GM21367 (cell line): ENCODE measurements around the gene GDF15.
"Not testable (repeated sequence)": the region's sequence is repeated elsewhere in the genome, so short reads cannot be mapped to it uniquely, and the experiment has no call there.

Source experiments
- ATAC-seq: cut with Tn5 transposase; IDR thresholded peaks from one replicate; pipeline ENCODE4 v1.9.1; 2021; ENCODE audit not compliant: unreplicated experiment

Gene GDF15

DNA sequence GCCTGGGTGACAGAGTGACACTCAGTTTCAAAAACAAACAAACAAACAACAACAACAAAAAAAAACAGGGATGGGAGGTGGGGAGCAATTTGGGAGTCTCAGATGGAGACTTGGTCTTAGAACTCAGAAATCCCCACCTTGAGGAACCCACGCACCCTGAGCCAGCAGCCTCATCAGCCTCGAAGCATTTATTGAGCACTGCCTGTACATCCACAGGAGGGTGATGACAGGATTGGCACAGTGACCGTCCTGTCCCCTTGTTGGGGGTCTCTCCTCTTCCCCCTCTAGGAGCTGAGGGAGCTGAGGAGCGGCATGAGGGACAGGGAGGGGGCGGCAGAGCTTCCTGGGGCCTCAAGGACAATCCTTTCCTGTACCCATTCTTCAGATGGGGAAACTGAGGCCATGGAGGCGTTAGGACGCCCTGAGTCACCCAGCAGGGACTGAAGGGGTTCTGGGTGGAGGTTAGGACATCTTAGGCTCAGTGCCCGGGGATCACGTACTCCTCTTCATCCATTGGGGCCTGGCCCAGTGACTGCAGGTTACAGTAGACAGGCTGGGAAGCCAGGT is 5.6 kb downstream of the GDF15 start:
- ATAC-seq = no peak

DNA sequence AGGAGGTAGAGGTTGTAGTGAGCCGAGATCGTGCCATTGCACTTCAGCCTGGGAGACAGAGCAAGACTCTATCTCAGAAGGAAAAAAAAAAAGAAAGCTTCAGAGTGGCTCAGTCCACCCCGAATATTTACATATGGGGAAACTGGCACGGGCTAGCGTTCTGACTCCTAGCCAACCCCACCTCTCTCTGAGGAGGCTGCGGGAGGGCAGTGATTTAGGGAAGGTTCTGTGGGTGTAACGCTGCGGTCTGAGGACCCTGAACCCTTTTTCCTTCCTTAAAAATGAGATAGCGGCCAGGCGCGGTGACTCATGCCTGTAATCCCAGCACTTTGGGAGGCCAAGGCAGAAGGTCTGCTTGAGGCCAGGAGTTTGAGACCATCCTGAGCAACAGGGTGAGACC is 6.5 kb downstream of the GDF15 start:
- ATAC-seq = no peak

DNA sequence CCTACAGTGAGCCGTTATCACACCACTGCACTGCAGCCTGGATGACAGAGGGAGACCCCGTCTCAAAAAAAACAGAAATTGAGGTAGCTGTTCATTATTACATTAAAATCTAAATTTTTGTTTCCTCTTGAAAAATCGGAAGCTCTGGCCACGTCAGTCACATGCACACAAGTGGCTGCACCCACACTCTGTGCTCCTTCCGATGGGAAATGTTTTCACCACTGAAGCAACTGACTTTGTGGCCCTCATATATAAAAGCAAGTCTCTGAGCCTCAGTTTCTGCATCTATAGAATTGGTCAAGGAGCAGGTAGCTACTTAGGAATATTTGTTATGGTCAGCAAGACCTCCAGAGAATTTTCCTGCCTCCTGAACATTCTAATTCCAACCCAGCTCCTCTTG is 7.0 kb downstream of the GDF15 start:
- ATAC-seq = no peak

DNA sequence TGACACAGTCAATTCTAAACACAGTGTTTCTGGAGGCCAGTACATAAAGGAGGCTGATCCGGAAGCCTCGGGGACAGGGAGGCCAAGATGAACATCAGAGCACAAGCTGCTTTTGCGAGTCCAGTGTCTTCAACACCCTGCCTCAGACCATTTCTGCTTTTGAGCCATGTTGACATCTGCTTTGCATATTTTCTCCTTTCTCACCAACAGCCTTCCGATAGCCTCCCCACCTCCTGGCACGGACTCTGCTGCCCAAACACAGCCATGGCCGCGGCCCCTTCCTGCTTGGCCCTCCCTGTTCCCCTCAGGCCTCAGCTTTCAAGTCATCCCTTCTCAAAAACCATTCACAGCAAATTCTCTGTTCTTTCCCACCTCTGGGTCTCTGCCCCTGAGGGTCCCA is 7.9 kb downstream of the GDF15 start:
- no peak for ATAC-seq

DNA sequence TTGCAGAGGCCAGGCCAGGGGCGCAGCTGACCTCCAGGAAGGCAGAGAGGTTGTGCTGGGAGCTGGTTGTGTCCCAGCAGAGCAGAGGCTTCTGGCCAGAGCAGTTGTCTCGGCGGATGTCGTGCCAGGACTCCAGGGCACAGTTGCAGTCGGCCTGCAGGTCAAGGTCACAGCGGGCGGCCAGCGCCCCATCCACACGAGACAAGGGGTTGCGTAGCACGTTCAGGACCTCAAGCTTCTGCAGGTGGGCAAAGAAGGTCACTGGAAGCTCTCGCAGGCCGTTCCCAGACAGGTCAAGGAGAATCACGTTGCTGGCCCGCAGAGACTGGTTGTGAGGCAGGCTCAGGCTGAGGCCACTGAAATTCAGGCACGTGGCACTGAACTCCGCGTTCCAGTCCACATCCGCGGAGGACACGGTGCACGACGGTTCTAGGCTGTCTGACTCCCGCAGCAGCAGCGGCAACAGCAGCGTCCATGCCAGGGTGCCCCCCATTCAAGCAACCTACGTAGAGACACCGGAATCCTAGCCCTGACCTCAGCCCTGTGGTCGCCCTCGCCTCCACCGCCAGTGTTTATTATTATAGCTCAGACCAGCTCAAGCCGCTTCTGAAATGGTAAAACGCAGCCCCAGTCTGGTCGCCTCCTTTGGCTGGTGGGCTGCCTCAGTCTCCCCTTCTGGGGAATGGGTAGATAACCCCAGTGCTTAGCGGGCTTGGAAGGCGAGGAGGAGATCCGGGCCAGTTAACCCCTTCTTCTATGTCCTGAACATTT is 10.7 kb downstream of the GDF15 start:
- no peak for ATAC-seq

DNA sequence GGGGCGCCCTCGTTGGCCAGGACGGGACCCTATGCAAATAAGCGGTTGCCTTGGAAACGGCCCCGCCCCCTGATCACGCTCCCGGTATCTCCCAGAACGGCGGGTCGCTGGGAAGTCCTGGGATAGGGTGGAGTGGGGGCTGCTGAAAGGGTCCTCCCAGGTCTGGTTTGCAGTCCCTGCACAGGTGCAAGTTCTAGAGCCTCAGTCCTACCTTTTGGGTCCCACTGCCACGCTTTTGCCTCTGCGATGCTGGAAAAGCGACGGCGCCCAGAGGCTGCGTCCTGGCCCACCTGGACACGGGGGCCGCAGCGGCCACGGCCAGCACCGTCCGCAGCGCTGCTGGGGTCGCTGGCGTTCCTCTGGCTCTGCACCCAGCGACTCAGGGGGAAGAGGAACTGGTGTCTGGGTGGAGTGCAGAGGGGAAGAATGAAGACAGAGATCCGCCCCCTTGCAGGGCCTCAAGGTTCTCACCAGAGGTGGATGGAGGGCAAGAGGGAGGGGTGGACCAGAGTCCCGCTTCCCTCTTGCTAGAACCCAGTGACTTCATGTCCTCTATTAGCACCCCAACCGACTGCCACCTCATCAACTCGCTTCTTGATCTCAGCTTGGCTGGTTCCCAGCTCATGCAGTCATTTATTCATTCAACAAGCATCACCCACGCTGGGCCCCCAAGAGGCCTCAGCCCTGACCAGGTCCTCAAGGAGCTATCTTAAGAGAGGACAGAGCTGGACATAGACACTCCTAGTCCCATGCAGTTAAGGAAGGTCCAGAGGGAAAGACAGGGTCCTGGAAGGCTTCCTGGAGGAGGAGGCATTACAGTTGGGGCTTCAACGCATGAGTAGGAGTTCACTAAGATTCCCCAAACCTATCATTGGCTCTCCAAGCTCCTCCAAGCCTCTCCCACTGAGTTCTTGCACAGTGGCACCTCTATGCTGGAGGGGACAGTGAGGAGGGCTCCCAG is 11.6 kb downstream of the GDF15 start, which contains the start of gene LRRC25:
LRRC25 (minus strand) TSS at position 381 of the 961 bp plus-strand sequence. CDS start 659 bp downstream, outside the sequence.
- ATAC-seq = no peak

DNA sequence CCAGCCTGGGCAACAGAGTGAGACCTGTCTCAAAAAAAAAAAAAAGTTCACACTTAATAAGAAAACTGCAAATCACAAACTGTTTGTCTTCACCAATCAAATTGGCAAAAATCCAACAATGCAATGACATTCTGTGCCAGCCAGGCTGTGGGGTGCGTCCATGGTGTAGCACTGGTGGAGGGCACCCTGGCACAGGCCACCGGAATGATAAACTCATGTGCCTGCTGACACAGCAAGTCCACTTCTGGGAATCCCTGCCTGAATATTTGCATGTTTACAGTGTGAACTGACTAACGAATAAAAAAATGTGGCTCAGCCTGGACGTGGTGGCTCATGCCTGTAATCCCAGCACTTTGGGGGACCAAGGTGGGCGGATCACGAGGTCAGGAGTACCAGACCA is 13.1 kb downstream of the GDF15 start:
- no peak for ATAC-seq

DNA sequence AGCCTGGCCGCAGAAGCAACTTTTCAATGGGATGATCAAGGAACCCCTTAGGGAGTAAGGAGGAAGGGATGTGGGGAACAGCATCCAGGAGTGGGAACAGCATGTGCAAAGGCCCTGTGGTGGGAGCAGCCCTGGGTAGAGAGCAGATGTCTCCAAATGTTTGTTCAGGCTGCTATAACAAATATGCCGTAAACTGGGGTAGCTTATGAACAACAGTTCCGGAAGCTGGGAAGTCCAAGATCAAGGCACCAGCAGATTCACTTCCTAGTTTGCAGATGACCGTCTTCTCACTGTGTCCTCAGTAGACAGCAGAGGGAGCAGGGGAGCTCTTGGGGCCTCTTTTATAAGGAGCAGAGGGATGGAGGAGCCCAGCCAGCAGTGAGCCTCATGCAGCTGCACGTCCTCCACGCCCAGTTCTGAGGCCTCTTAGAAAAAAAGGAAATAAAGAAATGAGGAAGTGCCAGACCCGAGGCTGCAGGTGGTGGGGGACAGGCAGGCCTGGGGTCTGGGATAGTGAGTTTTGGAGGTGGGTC is 15.7 kb downstream of the GDF15 start:
- no peak for ATAC-seq

DNA sequence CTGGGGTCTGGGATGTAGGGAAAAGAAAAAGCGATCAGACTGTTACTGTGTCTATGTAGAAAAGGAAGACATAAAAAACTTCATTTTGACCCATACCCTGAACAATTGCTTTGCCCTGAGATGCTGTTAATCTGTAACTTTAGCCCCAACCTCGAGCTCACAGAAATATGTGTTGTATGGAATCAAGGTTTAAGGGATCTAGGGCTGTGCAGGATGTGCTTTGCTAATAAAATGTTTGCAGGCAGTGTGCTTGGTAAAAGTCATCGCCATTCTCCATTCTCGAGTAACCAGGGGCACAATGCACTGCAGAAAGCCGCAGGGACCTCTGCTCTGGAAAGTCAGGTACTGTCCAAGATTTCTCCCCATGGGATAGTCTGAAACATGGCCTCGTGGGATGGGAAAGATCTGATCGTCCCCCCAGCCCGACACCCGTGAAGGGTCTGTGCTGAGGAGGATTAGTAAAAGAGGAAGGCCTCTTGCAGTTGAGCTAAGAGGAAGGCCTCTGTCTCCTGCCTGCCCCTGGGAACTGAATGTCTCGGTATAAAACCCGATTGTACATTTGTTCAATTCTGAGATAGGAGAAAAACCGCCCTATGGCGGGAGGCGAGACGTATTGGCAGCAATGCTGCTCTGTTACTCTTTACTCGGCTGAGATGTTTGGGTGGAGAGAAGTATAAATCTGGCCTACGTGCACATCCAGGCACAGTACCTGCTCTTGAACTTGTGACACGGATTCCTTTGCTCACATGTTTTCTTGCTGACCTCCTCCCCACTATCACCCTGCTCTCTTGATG is 16.7 kb downstream of the GDF15 start:
- not testable (repeated sequence) for ATAC-seq

DNA sequence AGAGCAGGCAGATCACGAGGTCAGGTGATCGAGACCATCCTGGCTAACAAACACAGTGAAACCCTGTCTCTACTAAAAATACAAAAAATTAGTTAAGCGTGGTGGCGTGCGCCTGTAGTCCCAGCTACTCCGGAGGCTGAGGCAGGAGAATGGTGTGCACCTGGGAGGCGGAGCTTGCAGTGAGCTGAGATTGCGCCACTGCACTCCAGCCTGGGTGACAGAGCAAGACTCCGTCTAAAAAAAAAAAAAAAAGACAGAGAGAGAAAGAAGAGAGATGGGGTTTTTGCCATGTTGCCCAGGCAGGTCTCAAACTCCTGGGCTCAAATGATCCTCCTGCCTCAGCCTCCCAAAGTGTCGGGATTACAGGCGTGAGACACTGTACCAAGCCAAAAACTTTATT is 19.8 kb downstream of the GDF15 start:
- not testable (repeated sequence) for ATAC-seq

DNA sequence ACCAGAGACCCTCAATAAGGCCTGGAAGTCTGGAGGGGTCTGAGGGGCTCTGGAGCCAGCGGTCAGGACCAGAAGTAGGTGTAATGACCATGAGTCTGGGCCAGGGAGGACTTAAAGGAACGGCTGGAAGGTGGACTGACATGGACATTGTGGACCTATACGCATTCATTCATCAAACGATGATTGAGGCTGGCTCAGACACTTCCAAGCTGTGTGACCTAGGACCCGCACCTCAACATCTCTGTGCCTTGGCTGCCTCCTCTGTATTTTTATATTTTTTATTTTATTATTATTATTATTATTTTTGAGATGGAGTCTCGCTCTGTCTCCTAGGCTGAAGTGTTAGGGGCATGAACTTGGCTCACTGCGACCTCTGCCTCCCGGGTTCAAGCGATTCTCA is 20.8 kb downstream of the GDF15 start:
- no peak for ATAC-seq

DNA sequence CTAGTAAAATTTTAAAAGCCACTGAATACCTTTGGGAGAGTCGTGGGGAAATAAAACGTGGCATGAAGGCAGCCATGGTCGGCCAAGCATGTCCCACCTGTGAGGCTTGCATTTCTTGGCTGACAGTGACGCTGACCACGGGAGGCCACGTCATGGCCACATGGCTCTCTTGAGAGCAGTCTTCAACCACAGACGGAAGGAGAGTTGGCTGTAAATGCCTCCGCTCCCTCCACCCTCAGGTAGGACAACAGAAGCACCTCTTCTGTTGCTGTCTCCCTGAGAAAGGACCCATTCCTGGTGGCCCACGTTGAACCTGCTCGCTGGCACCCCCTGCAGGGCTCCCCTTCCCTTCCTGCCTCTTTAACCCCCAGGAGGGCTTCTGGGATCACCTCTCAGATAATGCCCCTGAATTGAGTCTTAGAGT is 22.1 kb downstream of the GDF15 start:
- ATAC-seq = peak; percentile 56

DNA sequence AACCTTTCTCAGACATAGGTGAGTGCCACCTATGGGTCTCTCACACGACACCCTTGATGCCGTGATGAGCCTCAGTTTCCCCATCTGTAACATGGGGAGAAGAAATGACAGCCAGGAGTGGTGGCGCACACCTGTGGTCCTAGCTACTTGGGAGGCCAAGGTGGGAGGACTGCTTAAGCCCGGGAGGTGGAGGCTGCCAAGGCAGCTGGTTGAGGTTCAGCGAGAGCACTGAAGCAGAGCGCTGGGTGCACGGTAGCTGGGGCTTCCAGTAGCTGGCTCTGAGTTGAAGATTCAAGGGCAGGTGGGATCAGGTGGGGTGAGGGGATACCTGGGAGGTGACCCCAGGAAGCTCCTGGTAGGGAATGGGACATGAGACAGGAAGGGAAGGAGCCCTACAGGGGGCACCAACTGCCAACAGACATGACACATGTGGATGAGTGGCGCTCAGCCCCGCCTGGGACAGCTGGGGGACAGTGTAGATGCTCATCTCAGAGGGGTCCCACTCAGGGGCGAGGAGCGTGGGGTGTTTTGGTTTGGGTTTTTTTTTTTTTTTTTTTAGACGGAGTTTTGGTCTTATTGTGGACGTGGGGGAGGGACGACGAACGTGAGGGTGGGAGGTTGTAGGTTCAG is 26.8 kb downstream of the GDF15 start:
- no peak for ATAC-seq

DNA sequence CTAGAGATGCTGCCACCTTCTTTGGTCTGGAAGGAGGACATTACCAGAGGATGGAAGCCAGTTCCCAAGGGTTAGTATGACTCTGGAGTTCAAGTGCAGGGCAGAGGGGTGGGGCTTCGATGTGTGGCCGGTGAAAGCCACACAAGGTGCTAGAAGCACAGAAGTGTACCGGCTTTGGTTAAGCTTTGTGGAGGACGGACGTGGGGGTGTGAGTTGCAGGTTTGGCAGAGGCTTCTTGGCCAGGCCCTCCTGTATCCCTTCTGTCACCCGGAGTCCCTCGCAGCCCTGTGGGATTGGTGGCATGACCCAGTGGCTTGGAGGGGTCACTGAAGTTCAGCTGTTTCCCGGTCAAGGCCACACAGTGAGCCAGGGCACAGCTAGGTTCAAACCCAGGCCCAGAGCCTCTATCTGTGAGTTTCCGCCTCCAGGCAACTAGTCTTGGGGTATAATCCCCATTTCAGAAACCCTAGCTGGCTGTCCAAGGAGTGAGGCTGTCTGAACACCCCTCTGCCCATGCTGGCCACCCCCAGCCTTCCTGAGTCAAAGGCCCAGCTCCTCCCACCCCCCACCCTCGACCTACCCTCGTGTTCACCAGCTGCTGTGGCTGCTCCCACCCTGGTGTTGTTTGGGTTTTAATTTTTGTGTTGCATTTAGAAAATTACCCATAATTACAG is 28.7 kb downstream of the GDF15 start:
- no peak for ATAC-seq

DNA sequence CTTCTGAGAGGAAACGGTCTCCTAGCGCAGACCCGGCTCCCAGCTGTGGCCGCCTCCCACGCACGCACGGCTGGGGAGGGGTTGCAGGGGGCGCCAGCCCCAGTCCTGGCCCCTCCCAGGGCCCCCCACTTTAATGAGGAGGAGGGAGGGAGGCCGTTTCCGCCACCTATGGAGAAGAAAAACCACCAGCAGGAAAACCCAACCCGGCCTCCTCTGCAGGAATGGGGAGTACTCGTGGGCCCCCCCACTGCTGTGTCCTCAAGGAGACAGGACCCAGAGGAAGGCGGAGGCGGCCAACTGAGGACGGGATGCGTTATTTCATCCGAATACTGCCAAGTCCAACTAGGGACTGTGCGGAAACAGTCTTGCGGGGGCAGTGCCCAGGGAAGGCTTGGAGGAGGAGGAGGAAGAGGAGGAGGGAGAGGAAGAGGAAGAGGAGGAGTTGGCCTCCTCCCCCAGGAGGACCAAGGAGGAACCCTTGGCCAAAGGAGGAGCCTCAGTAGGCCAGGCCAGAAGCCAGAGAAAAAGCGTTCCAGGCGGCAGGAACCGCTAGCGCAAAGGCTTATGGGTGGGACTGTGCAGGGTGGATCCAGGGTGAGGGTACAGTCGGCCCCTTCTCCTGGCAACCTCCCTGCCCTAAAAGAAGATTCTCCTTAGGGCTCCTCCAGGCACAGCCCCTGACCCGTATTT is 29.4 kb downstream of the GDF15 start:
- no peak for ATAC-seq

DNA sequence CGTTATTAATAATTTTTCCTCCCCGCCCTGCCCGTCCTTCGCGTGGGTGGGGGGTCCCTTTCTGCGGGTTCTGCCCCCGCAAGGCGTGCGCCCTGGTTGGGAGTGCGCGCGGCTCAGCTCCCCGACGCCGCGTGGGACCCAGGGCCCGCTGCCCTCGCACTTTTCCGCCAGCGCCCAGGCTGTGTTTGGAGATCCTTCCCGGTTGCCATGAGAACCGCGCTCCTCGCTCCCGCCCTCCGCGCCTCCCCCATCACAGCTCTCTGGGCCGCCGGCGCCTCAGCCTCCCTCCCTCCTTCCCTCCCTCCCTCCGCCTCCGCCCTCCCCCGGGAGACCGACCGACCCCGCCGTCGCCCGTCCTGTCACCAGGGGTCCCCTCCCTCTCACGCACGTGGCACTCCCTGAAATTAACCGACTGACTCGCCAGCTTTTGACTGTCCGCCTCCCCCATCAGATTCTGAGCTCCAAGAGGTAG is 30.9 kb downstream of the GDF15 start:
- ATAC-seq = no peak

DNA sequence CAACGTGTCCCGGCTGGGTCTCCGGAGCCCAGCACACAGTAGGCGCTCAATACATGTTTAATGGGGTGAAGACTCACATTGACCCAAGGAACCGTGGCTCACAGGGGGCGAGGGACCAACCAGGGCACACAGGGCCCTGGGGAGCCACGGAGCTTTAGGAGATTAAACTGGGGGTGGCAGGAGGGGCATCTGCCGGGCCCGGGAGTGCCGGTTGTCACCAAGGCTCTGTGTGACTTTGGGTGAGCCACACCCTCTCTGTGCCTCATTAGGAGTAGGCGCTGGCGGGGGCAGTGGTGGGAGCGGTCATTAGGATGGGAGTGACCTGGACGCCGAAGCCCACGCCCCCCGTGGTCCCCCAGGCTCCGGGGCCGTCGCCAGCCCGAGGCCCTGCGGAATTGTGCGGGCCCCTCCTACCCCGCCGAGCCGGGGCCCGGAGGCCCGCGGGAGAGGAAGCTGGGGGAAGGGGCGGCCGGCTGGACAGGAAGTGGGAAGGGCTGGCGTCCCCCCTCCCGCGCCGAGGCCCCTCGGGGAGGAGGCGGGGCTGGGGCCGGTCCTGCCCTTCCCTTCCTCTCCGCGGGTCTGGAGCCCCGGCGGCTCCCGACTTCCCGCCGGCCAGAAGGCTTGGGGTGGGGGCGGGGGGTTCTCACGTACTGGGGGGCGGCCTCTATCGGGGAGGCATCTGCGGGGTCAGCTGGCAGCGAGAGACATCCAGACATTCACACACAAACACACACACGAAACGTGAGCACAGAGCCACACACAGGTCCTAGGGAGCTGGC is 31.5 kb downstream of the GDF15 start:
- no peak for ATAC-seq

DNA sequence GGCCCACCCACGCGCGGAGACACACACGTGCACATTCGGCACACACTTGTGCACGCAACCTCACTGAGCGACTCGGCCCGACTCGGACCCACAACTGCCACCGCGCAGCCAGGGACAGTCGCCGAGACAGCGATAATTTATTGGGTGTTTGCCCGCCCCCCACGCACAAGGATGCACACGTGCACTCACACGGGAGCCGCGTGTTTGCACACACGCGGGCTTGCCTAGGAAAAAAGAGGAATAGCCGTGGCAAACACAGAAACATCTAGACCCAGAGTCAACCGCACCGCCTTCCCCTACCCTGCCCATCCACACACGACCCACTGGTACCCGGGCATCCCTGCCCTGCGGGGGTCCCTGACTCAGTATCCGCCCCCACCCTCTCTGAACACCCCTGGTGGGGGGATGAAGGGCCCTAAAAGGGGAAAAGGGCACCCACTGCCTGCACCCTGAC is 32.1 kb downstream of the GDF15 start:
- no peak for ATAC-seq
